Stimulated activated CD4-positive, alpha-beta T cell treated with anti-CD3 and anti-CD28 coated beads, TNF-alpha, amount 100 ng/mL, for 48 hours (primary cell): ENCODE data around the gene FBXL4.
A peak's percentile ranks its signal among the peaks of the same experiment; 100 is the strongest.

Experiments used
- DNase-seq, 3 donors: peaks; one replicate each; pipeline ENCODE4 v3.0.0-alpha.2; 2020; ENCODE audit warnings: low read depth in 3 of 3

Gene FBXL4

DNA sequence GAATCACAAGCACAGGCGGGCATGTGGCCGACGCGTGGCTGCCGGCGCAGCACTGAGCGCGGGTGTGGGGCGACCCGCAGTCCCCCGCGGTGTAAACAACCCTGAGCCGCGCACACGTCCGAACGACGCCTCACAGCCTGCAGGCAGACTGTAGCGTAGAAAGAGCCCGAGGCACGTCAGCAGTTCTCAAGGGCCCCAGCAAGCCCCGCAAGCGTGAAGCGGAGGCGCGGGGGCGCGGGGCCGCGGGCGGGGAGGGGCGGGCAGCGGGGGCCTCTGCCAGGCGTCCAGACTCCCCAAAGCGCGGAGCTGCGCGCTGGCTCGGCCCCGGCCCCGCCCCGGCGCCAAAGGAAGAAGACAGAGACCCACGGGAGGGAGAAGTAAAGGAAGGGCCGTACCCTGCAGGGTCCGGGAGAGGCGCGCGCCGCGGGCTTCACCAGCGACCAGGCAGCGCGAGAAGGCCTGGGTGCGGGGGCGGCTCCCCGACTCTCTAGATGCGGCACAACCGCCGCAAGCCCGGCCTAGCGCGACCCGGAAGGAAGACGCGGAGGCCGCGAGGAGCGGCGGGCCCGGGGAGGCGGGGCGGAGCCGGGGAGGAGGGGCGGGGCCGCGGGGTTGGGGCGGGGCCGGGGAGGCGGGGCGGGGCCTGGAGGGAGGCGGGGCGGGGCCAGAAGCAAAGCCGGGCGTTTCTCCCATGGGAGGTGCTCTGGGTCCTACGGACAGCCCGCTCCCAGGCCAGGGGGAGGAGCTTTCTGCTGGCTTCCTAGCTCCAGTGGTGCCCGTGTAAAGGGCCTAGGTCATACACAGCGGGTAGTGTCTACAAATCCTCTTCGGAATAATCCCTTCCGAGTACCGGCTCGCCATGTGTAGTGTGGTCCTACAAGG is at the start of gene FBXL4:
Gene FBXL4 (minus strand): TSS at position 536 of the 882 bp plus-strand sequence. CDS start 20,958 bp downstream, outside the sequence.
- peak; percentile 63 to 77 (median 75) for DNase-seq

DNA sequence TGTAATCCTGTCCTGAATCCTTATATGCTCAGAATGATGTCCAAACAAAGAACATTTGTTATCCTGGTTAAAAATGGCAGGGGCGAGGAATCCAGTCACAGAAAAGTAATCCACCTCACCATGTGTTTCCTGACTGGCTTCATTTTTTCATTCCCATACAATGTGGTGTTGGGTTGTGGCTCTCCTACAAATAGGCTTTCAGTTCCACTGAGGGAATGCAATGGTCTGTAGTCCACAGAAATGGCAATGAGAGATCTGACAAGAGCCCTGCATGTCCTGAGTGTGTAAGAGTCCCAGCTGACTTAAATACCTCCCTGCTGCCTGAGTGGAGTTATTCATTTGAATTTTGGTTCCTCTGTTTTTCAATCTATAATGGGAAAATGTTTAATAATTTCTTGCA is 47.4 kb upstream of the FBXL4 start:
- DNase-seq, result no peak

GRCh38 chr6:98992535-98992934 is 44.8 kb upstream of the FBXL4 start:
- DNase-seq, result no peak

- DNase-seq, result no peak
Observed at GRCh38 chr6:98986071-98986615, 38.4 kb upstream of the FBXL4 start.

DNA sequence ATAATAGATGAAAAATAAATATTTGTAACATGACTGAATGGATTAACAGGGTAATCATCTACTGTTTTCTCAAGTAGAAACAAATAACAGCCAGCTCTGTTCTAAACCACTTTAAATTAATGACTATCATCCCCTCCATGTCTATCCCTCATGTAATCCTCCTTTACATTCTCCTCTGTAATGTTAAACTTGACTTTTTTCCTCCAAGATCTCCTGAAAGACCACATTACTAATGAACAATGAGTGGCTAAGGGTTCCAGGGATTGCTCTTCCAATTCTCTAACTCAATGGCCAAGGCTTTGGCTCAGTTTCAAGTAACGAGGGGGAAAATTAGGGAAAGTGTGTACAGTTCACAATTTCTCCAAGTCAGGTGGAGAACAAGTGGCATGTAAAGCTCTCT is 37.6 kb upstream of the FBXL4 start:
- no peak for DNase-seq

GRCh38 chr6:98984121-98984520 is 36.4 kb upstream of the FBXL4 start:
- DNase-seq, result no peak

- no peak for DNase-seq
Observed at GRCh38 chr6:98981473-98981872, 33.7 kb upstream of the FBXL4 start.

DNA sequence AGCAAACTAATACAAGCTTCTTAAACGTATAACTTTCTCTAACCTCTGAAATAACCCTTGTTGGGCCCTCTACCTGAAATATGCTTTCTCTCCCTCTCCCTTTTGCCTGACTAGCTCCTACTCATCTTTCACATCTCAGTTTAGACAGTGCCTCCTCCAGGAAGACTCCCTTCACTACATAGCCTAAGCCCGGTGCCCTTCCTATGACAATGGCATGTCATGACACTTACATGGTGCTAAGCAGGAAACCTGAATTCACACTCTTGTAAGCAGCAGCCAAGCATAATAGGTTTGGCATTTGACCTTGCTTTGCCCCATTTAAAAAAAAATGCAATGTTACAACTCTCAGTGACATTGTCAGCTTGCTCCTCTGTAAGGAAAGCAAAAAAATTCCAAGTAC is 33.1 kb upstream of the FBXL4 start:
- no peak for DNase-seq

DNA sequence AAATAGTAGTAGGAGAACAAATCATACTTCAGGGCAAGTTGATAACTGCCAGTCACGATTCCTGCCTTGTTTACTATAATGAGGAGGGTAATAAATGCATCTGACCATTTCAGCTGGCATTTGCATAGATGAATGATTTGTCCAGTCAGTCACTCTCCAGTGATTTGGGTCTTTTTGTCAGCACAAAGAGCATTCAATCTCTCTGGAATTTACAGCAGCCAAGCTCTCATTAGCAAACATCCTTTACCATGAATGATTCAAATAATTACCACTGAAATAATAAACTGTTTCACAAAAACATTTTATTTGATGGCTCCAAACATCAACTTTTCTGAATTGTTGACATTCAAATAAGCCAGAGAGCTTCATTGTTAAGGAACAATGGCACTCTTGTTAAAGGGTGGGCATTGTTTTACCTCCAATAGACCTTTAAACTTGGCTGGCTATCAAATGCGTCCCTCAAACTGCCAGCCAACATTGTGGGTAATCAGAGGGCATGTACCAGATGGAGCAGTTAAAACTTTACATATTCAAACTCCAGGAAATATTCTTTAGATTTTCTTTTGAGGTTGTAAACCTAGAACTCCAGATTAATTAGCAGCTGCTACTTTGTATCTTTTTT is 30.0 kb upstream of the FBXL4 start:
- no peak for DNase-seq

- DNase-seq, result no peak
Observed at GRCh38 chr6:98976674-98977385, 29.1 kb upstream of the FBXL4 start.

DNA sequence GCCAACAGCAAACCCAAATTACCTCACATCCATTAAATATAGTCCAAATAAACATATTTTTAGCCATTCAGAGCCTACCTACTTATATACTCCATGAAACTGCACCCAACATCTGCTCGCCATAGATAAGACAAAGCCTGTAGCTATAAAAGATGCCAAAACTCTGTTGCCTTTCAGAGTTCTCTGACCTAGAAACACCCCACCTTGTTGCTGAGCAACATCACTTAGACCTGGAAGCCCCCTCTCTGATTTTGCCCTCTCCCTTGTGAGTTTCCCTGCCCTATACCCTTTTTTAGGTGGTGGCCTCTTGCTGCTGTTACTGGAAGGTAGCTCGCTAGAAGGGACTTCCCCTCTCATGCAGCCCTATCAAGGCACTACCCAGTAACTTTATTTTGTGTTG is 27.7 kb upstream of the FBXL4 start:
- DNase-seq, result no peak

- no peak for DNase-seq
Observed at GRCh38 chr6:98974309-98974708, 26.6 kb upstream of the FBXL4 start.

GRCh38 chr6:98973571-98973970 is 25.8 kb upstream of the FBXL4 start:
- no peak for DNase-seq

DNA sequence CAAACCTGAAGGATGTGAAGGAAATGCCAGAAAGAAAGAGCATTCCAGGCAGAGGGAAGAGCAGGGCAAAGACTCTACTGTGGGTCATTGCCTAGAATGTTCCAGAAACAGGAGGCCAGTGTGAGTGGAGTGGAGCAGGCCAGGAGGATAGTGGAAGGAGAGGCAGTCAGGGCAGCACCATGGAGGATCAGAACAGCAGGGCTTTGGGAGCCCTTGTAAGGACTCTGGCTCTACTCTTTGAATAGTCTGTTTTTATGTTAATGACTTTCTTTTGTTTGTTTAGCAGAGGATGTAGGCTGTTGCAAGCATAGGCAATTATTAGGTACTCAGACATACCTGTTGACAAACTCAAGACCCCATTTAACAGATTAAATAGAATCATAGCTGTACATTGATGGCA is 23.6 kb upstream of the FBXL4 start:
- no peak for DNase-seq

DNA sequence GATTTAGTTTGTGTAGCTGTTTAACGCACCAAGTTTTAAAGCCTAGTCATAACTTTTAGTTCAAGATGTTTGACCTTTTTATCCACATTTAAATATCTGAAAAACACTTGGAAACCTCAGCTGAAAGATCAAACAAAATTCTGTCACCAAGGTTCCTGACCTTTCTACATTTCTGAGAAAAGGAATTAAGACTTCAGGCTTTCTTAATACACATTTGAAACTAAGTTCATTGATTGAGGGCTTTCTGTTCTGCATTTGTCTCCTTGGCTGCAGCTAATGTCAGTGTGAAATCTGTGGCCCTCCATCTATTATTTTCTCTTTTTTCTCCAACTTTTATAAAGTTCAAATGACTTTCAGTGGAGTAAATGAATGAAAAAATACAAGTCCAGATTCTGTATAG is 22.7 kb upstream of the FBXL4 start:
- no peak for DNase-seq

DNA sequence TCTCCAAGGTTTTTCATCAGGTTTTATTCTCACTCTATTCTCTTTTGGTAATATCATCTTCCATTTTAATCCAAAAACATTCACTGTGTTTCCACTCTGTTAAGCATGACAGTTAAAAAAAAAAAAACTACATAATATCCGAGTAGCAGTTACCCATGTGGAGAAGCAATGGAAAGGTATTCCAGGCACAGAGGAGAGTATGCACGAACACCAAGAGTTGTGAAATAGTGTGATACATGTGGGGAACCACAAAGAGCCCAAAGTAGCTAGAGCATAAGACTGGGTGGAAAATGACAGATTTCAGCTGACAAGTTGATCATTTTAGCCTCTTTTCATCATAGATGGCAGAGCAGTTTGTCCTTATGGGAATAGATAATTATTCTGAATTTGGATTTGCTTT is 19.9 kb upstream of the FBXL4 start:
- DNase-seq, result no peak

DNA sequence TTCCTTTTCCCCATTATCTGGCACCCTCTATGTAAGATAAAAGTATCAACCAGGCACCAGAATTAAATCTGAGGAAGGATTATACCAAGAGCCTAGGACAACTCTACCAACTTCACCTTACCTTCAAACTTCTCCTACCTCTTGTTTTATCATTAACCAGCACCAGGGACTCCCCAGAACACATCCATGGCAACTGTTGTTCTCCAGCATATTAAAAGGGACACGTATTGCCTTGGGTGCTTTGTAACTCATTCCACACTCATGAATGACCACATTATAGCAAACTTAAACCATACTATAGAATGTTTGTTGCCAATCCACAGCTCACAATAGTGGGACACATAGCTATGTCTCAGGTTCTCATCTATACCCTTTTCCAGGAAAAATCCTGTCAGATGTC is 11.9 kb upstream of the FBXL4 start:
- no peak for DNase-seq

DNA sequence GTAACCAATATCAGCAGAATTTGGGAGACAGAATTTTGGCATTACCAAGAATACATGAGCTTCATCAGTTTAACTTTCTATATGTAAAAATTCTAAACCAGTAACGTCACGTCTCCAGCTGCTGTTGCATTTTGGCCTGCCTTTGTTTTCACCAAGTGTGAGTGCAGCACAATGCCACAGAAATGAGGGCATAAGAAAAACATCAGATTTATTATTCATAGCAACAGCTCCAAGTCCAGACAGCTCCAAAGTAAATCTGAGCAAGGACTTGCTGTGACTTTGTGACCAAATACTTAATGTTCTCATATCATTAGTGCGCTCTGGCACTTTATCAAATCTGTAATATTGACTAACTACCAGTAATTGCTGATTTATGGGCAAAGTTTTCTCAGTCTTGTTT is 11.0 kb upstream of the FBXL4 start:
- DNase-seq, result no peak

- DNase-seq, result no peak
Observed at GRCh38 chr6:98957450-98957849, 9.7 kb upstream of the FBXL4 start.

GRCh38 chr6:98949589-98949988 is 1.8 kb upstream of the FBXL4 start:
- no peak for DNase-seq

- DNase-seq, result peak in 2 of 3 donors; percentile 9 to 10
Observed at GRCh38 chr6:98946879-98947410, 801 bp downstream of the FBXL4 start.

- DNase-seq, result no peak
Observed at GRCh38 chr6:98946266-98946878, 1.4 kb downstream of the FBXL4 start.
